ENCODE data around the gene SNRPA. TPM values are rescaled to one million over a fixed set of nuclear protein-coding genes. Genes with fewer than 3 reads are reported as not detected.

SNRPA gene
- total and polyA plus RNA-seq, 2 donors (not counting 1 experiment from before 2014, with no cell fraction given), result 92.0 to 147 TPM

DNA sequence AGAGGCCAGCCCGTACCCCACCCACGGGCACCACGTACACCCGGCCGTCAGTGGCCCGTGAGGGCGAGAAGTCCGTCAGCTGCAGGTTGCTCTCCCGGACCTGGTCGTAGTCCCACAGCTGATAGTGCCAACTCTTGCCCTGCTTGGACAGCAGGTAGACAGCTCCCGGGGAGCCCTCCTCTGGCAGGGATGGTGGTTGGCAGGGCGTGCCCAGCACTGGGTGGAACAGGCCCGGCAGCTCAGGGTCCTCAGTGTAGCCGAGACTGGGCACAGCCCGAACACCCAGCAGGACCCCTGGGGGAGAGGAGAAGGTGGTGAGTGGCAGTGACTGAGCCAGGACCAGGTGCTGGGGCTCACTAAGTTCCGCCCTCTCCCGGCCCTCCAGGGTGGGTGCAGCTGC lies 8.5 kb upstream of the SNRPA start:
- WGBS (ENCODE audit: insufficient coverage), result 95% methylated on average over 17 of the region's 17 CpGs
- no peaks in the 10 kb centered on the region for H3K9me3 Mint-ChIP-seq (ENCODE audit: insufficient read depth)
- no peak for ATAC-seq (ENCODE audit: low read depth)

DNA sequence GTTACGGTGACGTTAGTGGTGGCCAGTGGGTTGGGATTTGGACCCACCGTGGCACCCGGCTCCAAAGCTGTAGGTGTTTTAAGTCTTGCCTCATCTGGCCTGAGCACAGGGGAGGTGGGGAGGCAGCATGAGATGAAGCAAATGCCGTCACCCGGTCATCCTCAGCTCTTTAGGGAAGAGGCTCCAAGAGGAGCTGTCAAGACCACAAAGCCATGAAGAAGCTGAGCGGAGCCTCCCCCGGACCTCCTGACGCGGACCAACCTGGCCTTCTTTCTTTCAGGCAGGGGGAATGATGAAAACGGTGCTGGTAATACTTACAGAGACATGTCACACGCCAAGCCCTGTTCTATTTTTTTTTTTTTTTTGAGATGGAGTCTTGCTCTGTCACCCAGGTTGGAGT lies 8.1 kb upstream of the SNRPA start:
- Histone ChIP-seq H3K36me3 (replicated peaks in 1 of 2; ENCODE audit: control extremely low read depth in 1 of 2, control insufficient read depth in 1 of 2, extremely low read depth in 1 of 2, insufficient read depth in 2 of 2, low read length in 1 of 2) (peaks cover 0 to 14% of the 10 kb centered on the region in 2 experiments), H4K20me1 (ENCODE audit: control insufficient read depth, insufficient read depth, low read length, poor library complexity, severe bottlenecking) (no peaks in the 10 kb centered on the region), H3K4me1 (ENCODE audit: control insufficient read depth in 2 of 2, insufficient read depth in 2 of 2, low read length in 2 of 2) (no peaks in the 10 kb centered on the region), H3K9me3 (ENCODE audit: control extremely low read depth in 1 of 3, control insufficient read depth in 2 of 3, insufficient read depth in 1 of 3, low read length in 2 of 3) (no peaks in the 10 kb centered on the region), H3K27ac (ENCODE audit: low read length in 2 of 2) (no peak overlapping the region), H2AFZ (ENCODE audit: insufficient read depth, low read depth, low read length, poor library complexity, severe bottlenecking) (no peak overlapping the region), H3K79me2 (ENCODE audit: control insufficient read depth, insufficient read depth, low read length) (no peaks in the 10 kb centered on the region), H3K9ac (ENCODE audit: low read length) (no peak overlapping the region), H3K4me2 (replicated peaks; ENCODE audit: low read depth, low read length, poor library complexity, severe bottlenecking) (no peak overlapping the region), H3K27me3 (replicated peaks in 1 of 4; ENCODE audit: control extremely low read depth in 1 of 4, control insufficient read depth in 3 of 4, insufficient read depth in 4 of 4, low read length in 3 of 4) (no peaks in the 10 kb centered on the region), H3K4me3 (ENCODE audit: control extremely low read depth in 1 of 5, extremely low read depth in 1 of 5, insufficient read depth in 1 of 5, low read depth in 2 of 5, low read length in 4 of 5) (no peak overlapping the region)
- Mint-ChIP-seq H3K9me3 (ENCODE audit: insufficient read depth) (no peaks in the 10 kb centered on the region), H3K4me3 (no peak overlapping the region), H3K27me3 (no peaks in the 10 kb centered on the region), H3K27ac (no peak overlapping the region), H3K4me1 (no peaks in the 10 kb centered on the region)
- ATAC-seq (ENCODE audit: low read depth) (no peak), DNase-seq (no peak)
- CTCF ChIA-PET, result interaction anchor here (1.2 to 2.9 kb wide), 4 partner anchors 12 to 80 kb away, joined by 4 to 14 read pairs (median 4); no protein-coding TSS in a partner anchor
- intact Hi-C loops (cut with micrococcal nuclease), result no loop called here
- POLR2A ChIA-PET, result no interaction called here
- WGBS (ENCODE audit: insufficient coverage), result 100% methylated on average over 8 of the region's 12 CpGs
- TF ChIP-seq EZH2 (IDR thresholded peaks at IDR 0.05; ENCODE audit: borderline replicate concordance, insufficient read depth, low read depth, low read length, poor library complexity, severe bottlenecking), result no peak
- TF ChIP-seq, protein P1, sequence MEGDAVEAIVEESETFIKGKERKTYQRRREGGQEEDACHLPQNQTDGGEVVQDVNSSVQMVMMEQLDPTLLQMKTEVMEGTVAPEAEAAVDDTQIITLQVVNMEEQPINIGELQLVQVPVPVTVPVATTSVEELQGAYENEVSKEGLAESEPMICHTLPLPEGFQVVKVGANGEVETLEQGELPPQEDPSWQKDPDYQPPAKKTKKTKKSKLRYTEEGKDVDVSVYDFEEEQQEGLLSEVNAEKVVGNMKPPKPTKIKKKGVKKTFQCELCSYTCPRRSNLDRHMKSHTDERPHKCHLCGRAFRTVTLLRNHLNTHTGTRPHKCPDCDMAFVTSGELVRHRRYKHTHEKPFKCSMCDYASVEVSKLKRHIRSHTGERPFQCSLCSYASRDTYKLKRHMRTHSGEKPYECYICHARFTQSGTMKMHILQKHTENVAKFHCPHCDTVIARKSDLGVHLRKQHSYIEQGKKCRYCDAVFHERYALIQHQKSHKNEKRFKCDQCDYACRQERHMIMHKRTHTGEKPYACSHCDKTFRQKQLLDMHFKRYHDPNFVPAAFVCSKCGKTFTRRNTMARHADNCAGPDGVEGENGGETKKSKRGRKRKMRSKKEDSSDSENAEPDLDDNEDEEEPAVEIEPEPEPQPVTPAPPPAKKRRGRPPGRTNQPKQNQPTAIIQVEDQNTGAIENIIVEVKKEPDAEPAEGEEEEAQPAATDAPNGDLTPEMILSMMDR (IDR thresholded peaks at IDR 0.05), result no peak

More for the DNA sequence above, 8.5 kb upstream of the SNRPA start:
- Histone ChIP-seq H4K20me1 (ENCODE audit: control insufficient read depth, insufficient read depth, low read length, poor library complexity, severe bottlenecking) (no peaks in the 10 kb centered on the region), H3K79me2 (ENCODE audit: control insufficient read depth, insufficient read depth, low read length) (no peaks in the 10 kb centered on the region), H3K27ac (ENCODE audit: low read length in 2 of 2) (no peak overlapping the region), H3K9ac (ENCODE audit: low read length) (no peak overlapping the region), H2AFZ (ENCODE audit: insufficient read depth, low read depth, low read length, poor library complexity, severe bottlenecking) (no peak overlapping the region), H3K9me3 (ENCODE audit: control extremely low read depth in 1 of 3, control insufficient read depth in 2 of 3, insufficient read depth in 1 of 3, low read length in 2 of 3) (no peaks in the 10 kb centered on the region), H3K27me3 (replicated peaks in 1 of 4; ENCODE audit: control extremely low read depth in 1 of 4, control insufficient read depth in 3 of 4, insufficient read depth in 4 of 4, low read length in 3 of 4) (no peaks in the 10 kb centered on the region), H3K4me2 (replicated peaks; ENCODE audit: low read depth, low read length, poor library complexity, severe bottlenecking) (no peak overlapping the region), H3K4me1 (ENCODE audit: control insufficient read depth in 2 of 2, insufficient read depth in 2 of 2, low read length in 2 of 2) (no peaks in the 10 kb centered on the region), H3K36me3 (replicated peaks in 1 of 2; ENCODE audit: control extremely low read depth in 1 of 2, control insufficient read depth in 1 of 2, extremely low read depth in 1 of 2, insufficient read depth in 2 of 2, low read length in 1 of 2) (peaks cover 0 to 16% of the 10 kb centered on the region in 2 experiments), H3K4me3 (ENCODE audit: control extremely low read depth in 1 of 5, extremely low read depth in 1 of 5, insufficient read depth in 1 of 5, low read depth in 2 of 5, low read length in 4 of 5) (no peak overlapping the region)
- H3K27ac Mint-ChIP-seq, result no peak overlapping the region
- H3K4me3 Mint-ChIP-seq, result no peak overlapping the region
- intact Hi-C loops (cut with micrococcal nuclease), result no loop called here
- H3K27me3 Mint-ChIP-seq, result no peaks in the 10 kb centered on the region
- CTCF ChIA-PET, result interaction anchor here (1.4 to 2.9 kb wide), 3 partner anchors 12 to 80 kb away, joined by 4 to 14 read pairs (median 4); no protein-coding TSS in a partner anchor
- no peaks in the 10 kb centered on the region for H3K4me1 Mint-ChIP-seq
- POLR2A ChIA-PET, result no interaction called here
- no peak for DNase-seq
- TF ChIP-seq EZH2 (IDR thresholded peaks at IDR 0.05; ENCODE audit: borderline replicate concordance, insufficient read depth, low read depth, low read length, poor library complexity, severe bottlenecking), result no peak
- TF ChIP-seq, protein P1 (IDR thresholded peaks at IDR 0.05), result no peak

Data from B cell (primary cell).